GM21529 (cell line): ENCODE data around the gene EDEM1.
"Not testable (repeated sequence)": the region's sequence is repeated elsewhere in the genome, so short reads cannot be mapped to it uniquely, and the experiment has no call there.

Source experiments
- ATAC-seq: cut with Tn5 transposase; IDR thresholded peaks from one replicate; pipeline ENCODE4 v1.9.1; 2021; ENCODE audit not compliant: unreplicated experiment

EDEM1 gene

DNA sequence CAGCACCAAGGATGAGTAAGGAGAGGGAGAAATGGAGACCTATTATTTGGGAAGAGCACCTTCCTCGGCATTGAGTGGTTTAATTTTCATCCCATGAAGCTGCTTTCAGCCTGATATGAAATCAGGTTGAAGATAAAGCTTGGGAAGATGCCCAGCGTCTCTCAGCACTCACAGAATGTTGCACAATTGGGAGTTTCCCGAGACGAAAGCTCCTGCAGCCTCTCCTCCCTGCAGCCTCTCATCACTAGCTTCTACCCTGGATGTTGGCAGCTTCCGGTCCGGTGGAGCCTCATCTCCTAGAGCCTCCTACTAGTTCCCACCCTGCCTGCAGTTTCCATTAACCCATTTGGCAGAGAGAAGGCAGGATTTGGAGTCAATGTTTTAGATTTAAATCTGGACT lies 40.3 kb downstream of the EDEM1 start:
- no peak for ATAC-seq

DNA sequence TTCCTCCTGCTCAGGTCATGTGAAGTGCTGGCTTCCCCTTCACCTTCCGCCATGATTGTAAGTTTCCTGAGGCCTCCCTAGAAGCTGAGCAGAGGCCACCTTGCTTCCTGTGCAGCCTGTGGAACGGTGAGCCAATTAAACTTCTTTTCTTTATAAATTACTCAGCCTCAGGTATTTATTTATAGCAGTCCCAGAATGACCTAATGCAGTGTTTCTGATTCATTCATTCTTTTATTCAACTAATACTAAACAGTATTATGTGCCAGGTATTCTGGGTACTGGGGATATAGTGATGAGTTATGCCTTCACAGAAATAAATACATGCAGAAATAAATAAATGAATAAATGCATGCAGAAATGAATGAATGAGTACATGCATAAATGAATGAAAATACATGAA lies 41.9 kb downstream of the EDEM1 start:
- no peak for ATAC-seq

DNA sequence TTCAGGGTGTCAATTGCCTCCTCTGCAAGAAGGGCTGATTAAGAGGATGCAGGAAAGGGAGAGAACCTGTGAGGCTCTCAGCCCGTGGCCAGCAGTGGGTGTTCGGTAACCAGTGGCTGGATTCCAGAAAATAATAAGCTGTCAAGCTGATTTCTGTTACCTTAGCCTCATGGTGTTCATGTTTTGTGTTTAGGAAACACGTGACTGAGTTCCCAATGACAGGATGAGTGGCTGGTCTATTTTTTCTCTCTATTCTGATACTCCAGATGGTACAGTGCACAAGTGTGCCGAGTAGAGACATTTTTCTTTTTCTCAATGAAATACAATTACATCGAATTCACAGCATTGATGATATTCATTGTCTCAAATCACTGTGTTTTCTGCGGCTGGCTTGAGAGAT lies 43.6 kb downstream of the EDEM1 start:
- ATAC-seq, result no peak

DNA sequence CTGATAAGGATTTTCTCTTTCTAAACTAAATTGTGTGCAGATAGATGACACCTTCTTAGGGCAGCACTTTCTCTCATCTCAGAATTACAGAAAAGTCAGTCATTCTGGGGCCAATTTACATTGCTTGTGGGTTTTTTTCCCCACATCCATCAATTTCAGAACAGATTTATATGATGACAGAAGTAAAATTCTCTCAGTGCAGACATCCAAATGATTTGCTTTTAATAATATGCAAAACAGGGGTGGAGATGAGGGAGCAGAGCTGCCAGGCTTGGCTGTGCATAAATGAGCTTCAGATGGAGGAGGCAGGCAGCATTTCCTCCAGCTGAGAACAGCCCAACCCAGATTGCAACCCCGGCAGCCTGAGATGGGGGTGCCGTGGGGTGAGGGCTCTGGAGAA lies 44.0 kb downstream of the EDEM1 start:
- no peak for ATAC-seq

DNA sequence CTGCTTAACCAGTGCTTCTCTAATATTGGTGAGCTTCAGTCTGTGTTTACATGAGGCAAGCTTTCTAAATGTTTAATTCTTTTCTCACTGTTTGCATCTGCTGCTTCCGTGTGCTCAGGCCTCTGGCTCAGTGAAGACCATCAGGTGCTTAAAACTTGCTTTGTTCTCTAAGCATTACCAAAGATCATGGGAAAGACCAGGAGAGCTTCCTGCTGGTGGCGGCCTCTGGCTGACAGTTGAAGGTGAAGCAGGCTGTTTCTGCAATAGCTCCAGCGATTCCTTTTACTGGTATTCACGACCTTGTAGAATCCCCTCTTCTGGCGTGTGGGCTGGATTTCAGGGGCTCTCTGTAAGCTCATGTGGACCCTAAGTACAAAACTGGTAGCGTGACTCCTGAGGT lies 45.1 kb downstream of the EDEM1 start:
- ATAC-seq, result no peak

DNA sequence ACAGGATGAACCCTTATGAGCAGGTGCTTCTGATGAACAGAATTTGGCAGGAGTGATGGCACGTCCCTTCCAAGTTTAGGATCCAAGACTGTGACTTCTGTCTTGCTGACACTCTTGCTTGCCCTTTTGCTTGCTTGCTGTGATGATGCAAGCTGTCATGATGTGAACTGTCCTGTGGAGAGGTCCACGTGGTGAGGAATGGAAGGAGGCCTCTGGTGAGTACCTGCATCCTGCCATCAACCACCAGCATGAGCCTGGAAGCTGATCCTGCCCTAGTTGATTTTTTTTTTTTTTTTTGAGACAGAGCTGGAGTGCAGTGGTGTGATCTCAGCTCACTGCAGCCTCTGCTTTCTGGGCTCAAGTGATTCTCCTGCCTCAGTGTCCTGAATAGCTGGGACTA lies 45.5 kb downstream of the EDEM1 start:
- no peak for ATAC-seq

DNA sequence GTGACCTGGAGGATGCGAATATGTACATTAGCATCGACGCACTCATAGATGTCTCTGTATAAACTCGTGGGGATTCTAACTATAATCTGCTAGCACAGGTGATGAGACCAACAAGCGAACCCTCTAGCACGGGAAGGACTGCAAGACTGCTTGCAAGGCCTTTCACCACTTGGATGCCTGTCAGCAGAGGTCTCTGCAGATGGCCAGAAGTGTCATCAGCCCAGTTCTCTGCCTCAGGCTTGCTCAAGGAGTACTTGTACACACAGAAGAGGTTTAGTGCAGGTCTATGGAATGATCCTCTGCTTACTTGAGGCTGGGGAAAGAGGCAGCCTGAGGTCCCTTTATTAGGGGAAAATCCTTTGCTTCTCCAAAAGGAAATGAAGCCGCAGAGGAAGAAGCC lies 48.1 kb downstream of the EDEM1 start:
- no peak for ATAC-seq

DNA sequence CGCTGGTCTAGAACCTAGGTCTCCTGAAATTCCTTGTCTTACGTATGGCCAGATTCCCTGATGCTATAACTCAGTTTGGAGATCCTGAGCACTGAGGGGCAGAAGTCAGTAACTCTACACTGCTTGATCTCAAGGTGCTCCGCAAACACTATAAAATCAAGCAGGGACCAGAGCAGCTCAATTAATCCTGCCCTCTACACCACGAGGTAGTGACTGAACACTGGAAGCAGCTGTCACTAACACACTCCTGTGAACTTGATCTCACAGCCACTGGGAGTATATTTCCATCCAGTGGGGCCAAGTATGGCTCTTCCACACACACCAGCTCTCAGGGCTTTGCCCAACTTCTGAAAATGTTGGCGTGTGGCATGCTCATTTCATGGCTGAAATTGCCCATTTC lies 51.0 kb downstream of the EDEM1 start:
- no peak for ATAC-seq

DNA sequence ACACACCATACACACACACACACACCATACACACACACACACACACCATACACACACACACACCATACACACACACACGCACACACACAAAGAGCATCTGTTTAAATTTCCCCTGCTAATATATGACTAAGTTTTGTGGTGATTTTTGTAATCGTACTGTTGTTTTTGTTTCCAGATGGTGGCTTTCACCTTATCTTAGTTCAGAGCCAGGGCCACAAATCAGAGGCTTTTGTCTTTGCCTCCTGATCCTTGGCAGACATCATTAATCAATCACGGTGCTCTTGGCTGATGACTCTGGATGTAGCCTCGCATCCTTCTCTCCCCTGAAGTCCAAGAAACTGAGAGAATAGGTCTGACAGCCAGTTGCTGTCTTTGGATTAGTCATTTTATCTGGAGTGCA lies 52.1 kb downstream of the EDEM1 start:
- no peak for ATAC-seq

DNA sequence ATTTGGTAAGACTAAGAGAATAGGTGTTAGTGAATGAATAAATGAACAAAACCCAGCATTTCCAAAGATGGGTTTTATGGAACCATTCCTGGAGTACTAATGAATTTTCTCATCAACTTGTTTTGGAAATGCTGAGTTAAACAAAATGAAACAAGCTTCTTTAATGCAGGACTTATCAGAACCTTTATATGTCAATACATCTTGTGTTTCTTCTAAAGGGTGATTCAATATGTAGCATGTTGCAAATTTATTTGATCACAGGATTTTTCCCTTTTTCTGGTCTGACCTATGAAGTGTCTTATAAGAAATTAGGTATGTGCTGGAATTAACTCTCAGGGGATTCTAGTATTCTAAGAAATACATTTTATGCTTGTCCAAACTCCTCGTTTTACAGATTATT lies 53.2 kb downstream of the EDEM1 start:
- no peak for ATAC-seq

DNA sequence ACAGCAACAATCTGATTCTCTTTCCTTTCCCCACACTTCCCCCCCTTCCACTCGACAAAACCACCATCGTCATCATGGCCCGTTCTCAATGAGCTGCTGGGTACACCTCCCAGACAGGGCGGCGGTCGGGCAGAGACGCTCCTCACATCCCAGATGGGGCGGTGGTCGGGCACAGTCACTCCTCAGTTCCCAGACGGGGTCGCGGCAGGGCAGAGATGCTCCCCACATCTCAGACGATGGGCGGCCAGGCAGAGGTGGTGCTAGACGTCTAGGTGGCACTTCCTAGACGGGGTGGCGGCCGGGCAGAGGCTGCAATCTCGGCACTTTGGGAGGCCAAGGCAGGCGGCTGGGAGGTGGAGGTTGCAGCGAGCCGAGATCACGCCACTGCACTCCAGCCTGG lies 55.3 kb downstream of the EDEM1 start:
- ATAC-seq, result not testable (repeated sequence)

DNA sequence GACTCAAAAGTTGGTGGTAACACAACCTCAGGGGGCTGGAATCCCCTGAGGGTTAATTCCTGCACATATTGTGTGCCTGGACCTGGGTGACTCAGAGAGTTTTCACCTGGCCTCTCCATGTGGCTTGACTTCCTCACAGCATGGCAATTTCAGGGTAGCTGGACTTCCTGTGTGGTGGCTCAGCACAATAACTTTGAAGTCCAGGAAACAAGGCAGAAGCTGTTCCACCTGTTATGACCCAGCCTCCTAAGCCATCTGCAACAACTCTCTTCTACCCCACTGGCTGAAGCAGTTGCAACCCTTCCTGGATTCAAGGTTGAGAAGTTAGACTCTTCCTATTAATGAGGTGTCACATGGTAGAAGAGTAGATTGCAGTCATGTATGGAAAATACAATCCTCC lies 58.4 kb downstream of the EDEM1 start:
- ATAC-seq, result no peak

DNA sequence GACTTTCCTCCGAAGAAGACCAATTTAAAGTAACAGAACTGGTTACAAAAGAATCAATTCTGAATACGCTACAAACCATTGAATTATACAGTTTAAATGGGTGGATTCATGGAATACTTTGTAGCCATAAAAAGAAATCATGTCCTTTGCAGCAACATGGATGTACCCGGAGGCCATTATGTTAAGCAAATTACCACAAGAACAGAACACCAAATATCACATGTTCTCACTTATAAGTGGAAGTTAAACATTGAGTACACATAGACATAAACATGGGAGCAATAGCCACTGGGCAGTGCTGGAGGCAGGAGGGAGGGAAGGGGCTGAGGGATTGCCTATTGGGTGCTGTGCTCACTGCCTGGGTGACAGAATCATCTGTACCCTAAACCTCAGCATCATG lies 61.3 kb downstream of the EDEM1 start:
- ATAC-seq, result no peak

DNA sequence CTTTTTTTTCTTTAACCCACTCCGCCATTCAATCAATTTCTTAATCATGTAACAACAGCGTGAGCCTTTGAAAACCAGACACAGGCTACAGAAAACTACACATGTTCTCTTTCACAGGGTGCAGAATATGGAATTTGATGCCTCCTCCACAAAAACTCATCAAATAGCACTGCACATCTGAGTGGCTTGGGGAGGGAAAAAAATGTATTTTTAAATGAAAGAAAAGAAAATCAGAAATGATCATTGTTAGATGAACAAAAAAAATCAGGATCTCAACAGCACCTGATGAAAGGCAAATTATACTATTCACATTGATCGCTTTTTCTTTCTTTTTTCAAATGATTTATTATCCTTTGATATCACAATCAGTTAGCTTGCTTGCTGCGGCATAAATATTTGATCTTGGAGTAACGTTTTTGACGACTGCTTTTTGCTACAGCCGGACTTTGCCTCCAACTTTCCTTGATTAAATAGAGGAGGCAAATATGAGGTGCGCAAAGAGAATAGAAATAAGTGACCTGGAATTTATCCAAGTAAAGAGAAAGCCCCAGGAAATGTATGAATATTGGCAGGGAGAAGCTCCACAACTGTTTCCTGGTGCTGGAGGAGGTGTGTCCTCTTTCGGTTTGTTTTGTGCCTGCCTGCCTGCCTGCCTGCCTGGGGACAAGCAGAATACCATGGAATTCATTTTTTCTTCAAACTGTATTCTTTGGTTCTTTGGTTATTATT lies 63.1 kb downstream of the EDEM1 start:
- no peak for ATAC-seq

DNA sequence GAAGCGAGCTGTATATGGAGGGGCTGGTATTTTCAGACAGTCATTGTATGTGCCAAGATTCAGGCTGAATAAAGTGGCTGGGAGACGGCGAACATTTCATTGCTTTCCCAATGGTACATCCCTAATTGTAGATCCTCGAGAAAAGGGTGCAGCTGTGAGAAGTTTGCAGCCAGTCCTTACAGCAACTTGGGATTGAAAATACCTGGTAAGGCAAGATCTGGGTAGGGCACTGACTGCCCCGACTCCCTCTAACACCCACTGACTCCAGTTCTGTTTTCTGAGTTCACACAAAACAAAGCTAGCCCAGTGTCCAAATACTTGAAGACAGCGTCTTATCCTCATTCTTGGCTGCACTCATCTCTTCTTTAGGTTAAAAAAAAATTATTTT lies 63.7 kb downstream of the EDEM1 start:
- ATAC-seq, result no peak

DNA sequence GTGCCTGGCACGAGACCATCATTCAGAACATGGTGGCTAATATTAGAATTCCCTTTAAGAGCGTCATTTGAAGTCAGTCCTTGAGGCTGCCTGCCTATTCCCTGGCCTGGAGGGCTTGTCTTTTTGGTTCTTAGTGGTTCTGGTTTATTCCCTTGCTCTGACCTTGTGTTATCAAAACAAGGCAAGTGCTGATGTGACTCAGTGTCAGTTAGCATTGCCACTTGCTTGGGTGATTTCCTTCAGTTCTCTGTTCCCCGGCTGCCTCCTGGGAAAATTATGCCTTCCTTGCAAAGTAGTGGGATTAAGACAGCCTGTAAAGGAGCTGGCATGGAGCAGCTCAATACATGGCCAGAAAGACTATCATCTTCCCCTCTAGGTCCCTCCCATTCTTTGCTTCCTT lies 64.6 kb downstream of the EDEM1 start:
- ATAC-seq, result no peak

DNA sequence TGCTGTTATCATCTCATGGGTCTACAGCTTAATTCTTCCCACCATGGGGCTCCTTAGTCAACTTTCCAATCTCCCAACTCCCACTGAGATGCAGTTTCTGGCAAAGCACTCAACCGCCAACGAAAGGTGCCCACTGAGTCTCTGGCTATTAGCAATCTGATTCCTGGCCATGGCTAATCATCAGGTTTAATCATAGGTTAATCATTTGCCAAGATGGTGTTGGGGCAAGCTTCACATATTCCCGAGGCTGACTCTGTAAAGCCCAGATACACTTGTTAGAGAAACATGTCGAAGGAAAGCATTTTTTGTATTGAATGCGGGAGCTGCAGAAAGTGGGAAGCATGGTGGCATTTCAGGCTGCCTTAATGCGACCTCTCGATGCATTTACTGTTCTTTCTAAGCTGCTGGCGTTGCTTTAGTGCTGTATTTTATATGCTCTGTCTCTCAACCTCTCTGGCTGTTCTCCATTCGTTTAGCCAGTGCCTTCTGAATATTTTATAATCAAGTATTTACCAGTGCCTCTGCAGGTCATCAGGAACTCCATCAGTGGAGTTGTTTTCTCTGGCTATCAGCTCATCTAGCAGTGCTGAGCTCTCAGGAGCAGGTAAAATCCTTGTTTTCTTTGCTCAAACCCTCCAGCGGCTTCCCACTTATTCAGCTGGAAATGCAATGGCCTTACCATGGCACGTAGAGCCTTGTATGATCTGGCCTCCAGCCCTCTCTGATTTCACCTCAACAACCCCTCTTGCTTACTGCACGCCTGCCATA lies 67.0 kb downstream of the EDEM1 start:
- no peak for ATAC-seq

DNA sequence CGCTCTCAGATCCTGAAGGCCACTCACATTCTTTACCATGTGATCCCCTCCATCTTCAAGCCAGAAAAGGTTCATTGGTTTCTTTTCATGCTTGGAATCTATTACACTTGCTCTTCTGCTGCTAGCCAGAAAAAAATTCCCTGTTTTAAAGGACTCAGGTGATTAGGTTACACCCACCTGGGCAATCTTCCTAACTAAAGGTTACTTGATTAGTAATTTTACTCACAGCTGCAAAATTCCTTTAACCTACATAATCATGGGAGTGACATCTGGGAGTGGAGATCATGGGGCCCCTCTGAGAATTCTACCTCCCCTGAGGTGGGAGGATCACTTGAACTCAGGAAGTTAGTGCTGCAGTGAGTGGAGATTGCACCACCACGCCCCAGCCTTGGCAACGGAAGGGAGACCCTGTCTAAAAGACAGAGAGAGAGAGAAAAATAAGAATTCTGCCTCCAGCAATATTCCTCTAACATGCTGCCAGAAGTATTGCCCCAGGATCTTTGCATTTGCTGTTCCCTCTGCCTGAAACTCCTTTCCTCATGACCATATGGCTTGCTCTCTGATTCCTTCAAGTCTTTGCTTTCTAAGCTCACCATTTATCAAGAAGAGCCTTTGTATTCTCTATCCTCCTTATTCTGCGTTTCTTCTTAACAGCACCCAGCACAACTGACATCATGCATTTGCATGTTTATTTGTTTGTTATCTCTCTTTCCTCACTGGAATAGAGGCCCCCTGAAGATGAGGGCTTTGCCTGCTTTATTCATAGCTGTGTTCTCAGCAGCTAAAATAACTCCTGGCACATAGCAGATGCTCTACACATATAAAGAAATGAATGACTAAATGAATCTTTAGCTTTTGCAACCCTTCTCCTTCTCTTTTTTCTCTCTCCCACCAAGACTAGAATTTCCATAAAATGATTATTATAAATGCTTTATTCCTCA lies 68.2 kb downstream of the EDEM1 start:
- no peak for ATAC-seq

DNA sequence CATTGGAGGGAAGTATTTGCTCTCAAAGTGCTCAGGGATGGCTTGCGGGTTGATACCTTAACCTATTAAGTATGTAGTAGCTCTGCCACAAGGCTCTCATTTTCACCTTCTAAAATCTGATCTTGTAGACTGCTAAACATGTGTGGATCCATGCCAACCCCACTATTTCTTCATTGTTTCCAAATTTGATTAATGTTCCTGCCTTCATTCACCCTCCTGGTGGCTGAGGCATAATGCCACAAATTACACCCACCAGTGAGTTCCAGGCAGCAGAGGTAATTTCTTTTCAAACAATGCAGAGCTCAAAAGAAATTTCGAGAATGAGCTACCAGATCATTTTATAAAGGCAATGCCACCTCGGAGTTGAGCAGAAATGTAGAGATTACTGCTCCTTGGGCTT lies 71.0 kb downstream of the EDEM1 start:
- ATAC-seq, result no peak

DNA sequence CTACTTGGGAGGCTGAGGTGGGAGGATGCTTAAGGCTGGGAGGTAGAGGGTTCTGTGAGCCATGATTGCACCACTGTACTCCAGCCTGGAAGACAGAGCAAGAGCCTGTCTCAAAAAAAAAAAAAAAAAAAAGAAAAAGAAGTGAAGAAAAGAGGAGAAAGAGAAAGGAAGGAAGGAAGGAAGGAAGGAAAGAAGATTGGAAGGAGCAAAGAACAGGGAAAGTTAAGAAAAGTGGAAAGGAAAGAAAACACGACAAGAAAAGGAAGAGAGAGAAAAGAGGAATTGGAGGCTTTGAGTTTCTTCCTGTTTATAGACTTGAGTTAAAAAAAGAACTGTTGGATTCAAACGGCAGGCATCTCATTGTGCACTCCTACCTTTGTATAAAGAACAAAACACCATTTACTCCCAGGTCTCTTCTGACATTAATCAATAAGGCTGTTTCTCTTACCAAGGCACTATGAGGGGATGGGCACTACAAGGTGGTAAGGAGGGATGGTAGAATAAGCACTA lies 73.5 kb downstream of the EDEM1 start:
- ATAC-seq, result no peak

DNA sequence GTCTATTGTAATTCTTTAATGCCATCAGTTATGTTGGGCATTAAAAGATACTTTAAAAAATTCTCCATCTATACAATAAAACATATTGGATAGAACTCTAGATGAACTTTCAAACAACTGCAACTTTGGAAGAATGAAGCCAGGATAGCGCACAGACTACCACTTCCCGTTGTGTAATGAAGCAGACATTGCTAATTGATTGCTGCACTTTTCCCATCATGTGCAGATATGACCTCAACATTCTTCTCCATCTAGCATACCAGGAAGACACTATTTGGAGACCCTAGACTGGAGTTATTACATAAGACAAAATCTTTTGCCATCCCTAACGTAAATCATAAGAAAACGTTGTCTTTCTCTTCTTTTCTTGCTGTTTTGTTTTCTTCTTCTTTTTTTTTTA lies 75.0 kb downstream of the EDEM1 start:
- no peak for ATAC-seq
